GM21526 (cell line): Measurements from ENCODE around the gene PIK3C2G.
"Not testable (repeated sequence)": the region's sequence is repeated elsewhere in the genome, so short reads cannot be mapped to it uniquely, and the experiment has no call there.

ENCODE experiments used
- ATAC-seq: cut with Tn5 transposase; IDR thresholded peaks from one replicate; pipeline ENCODE4 v1.9.1; 2021; ENCODE audit warnings: moderate library complexity; ENCODE audit not compliant: unreplicated experiment, low FRiP score

PIK3C2G gene

GRCh38 chr12:18456344-18456743 is 195.0 kb downstream of the PIK3C2G start:
- no peak for ATAC-seq

- no peak for ATAC-seq
Observed at GRCh38 chr12:18457362-18457761, 196.0 kb downstream of the PIK3C2G start.

- ATAC-seq: no peak
Observed at GRCh38 chr12:18461758-18462157, 200.4 kb downstream of the PIK3C2G start.

DNA sequence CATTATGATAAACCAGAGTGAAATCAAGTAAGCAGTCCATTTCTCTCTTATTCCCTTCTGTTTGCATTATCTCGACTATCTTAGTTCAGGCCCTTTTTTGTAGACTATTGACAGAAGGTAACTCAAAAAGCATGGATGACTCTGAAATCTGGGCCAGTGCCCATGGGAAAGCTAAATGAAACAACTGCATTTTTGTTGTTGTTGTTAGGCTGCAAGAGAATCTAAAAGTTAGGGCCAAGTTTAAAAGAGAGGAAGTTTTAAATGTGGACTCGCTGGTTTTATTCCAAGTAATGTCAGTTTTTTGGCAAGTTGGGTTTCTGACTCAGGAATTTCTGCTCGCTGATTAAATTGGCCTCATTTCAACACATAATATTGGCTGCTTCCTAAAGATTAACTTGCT is 201.1 kb downstream of the PIK3C2G start:
- ATAC-seq: no peak

DNA sequence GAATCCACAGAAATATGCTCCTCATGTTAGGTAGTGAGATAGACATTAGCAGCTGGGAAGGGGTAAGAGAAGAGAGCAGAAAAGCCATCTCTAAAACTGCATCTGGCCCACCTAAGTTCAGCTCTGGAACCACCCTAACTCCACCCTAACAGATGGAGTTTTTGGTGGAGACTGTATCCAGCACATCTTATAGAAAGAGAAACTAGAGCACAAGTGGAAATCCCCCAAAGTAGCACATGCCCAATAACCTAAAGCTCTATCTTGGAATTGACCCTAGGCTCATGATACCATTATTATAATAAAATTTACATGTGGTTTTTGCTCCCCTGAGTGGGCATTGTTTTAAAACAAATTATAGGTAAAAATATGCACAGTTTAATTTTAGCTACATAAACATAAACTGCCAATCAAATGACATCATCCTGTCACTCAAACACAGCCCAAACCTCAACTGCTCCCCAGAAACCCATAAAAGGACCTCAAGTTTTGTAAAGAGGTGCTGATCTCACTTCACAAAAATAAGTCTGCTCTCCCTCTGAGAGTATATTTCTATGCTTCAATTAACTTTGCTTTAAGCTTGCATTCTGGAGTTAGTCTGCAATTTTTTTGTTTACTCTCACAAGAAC is 206.4 kb downstream of the PIK3C2G start:
- ATAC-seq: no peak

- ATAC-seq: no peak
Observed at GRCh38 chr12:18468246-18469075, 207.1 kb downstream of the PIK3C2G start.

- ATAC-seq: no peak
Observed at GRCh38 chr12:18470251-18470650, 208.9 kb downstream of the PIK3C2G start.

GRCh38 chr12:18472304-18472703 is 211.0 kb downstream of the PIK3C2G start:
- ATAC-seq: no peak

DNA sequence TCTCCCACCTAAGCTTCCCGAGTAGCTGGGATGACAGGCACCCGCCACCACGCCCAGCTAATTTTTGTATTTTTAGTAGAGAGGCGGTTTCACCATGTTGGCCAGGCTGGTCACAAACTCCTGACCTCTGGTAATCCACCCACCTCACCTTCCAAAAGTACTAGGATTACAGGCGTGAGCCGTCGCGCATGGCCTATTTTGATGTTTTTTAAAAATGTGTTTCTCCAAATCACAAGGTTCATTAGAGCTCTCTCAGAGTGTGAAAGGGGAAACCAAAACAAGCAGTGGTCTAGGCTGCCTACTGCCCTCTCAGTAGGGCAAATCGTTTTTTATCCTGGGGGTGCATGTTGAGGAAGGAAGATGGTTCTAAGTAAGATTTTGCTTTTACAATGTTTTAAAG is 211.5 kb downstream of the PIK3C2G start:
- no peak for ATAC-seq

GRCh38 chr12:18476861-18477260 is 215.5 kb downstream of the PIK3C2G start:
- ATAC-seq: no peak

DNA sequence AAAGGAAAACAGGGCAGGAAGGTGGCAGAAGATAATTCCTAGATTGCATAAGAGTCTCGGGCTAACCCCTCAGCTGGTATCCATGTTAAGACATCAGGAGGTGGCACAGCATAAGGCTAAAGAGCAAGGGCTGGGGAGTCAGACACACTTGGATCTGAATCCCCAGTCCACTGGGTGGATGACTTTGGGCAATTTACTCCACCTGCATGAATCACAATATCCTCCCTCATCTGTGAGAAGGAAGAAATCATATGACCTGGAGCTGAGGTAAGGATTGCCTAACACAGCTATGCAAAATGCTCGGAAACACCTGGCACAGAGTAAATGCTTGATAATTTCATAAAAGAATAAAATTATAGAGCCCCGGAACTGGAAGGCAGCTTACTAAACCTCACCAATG is 217.9 kb downstream of the PIK3C2G start:
- no peak for ATAC-seq

- ATAC-seq: no peak
Observed at GRCh38 chr12:18482601-18483120, 221.3 kb downstream of the PIK3C2G start.

DNA sequence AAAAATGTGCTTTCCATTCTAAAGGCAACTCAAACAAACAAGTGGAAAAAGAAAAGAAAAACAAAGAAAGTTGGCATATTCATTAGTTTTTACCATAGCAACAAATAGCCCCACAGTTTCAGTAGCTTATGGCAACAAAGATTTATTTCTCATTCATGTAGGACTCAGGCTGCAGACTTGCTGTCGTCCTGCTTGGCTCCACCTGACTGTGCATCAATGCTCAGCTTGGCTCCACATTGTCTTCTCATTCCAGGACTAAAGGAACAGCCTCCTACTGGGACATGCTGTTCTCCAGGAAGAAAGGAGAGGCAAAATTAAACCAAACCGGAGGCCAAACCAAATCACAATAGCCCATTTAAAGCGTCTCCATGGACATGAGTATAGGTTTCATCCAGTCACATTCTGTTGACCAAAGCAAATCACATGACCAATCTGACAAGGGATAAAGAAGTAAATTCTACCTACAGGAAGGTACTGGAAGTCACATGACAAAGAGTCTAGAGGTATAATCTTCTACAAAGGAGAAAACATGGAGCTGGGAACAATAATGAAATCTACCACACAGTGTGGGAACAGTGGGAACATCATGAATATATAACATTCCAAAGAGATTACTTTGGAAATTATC is 222.5 kb downstream of the PIK3C2G start:
- no peak for ATAC-seq

DNA sequence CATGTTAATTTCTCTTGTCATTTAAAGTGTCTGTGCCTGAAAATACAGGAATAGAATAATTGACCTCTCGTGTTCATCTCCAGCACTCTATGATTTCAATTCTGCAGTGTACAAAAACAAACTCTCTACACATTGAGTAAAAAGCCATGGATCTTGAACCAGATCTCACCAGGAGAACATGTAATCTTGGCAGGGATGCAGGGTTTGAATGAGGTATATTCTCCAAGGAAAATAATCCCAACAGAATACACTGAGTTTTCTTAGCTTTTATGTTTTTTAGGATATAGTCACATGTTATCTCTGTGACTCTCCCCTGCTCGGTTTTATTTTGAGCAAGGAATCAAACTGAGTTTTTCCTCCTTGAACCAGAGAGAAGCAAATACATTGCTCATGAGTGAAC is 224.7 kb downstream of the PIK3C2G start:
- ATAC-seq: no peak

DNA sequence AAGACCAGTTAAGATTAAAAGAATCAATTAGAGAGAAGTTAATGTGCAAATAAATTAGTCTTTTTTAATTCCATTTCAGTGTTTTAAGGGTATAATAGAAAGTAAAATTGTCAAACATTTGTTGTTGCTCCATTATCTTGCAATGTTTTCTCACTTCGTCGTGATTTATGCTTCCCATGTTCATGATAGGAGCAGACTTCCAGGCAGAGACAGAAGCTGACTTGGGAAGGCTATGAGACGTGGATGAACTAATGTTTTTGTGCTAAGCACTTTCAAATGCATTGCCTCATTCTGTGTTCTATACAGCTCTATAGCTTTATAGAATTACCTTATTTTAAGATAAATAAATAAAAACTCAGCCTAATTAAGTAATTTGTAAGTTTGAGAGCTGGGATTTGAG is 226.2 kb downstream of the PIK3C2G start:
- no peak for ATAC-seq

DNA sequence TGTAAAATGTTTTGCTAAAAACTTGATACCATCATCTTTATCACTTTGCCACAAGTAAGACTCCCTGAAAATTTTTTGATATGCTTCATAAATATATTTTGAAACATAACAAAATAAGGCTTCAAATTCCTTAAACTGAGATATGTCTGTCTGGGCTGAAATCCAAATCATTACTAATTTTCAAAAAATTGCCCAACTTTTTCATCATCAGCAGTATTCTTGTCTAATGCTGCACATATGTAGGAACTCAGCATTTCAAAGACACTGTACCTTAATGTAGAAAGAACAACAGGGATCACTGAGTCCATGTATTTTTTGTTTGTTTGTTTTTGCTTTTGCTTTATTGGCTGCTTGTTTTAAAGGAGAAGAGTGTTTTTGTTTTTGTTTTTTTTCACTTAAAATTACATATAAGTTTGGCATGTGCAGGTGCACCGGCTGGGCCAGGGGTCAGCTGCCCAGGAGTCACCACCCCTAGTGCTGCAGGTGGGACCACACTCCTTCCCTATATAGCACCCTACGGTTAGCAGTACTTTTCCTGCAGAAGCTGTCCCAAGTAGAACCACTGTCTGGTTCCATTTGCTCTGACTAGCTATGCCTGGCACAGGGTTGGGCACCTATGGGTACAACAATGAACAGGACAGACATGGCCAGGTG is 231.2 kb downstream of the PIK3C2G start:
- ATAC-seq: no peak

DNA sequence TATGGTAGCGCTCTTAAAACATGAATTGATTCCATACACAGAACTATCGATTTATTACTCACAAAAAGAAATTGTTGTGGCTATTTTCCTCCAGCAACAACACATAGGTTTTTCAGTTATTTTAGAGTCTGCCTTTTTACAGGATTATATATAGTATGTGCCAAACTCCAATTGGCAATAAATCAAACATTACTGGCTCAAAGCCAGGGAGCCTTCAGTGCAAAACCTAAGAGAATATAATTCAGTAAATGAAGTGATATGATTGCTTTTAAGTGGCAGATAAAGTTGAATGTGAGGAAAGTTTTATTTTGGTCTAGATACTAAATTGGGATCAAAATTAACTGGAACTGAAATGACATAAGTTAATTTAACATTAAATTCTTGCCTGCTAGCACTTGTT is 234.8 kb downstream of the PIK3C2G start:
- no peak for ATAC-seq

GRCh38 chr12:18500160-18500574 is 238.8 kb downstream of the PIK3C2G start:
- ATAC-seq: not testable (repeated sequence)

GRCh38 chr12:18500736-18501135 is 239.4 kb downstream of the PIK3C2G start:
- ATAC-seq: not testable (repeated sequence)

- no peak for ATAC-seq
Observed at GRCh38 chr12:18502422-18502968, 241.2 kb downstream of the PIK3C2G start.

DNA sequence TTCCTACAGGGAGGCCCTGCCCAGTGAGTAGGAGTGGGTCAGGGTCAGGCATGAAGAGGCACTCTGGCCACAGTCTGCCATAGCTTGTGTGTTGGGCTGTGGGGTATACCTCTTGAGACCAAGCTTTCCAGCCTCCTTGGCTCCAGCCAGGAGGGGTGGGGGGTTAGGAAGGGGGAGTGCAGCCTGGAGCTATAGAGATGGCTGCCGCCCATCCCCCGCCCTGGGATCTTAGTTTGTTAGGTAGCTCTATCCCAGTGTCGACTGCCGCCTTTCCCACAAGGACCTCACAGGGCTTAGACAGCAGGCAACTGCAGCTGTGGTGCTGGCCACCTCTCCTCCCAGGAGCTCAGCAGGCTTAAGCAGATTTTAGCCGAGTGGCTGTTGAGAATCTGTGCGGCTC is 260.1 kb downstream of the PIK3C2G start:
- ATAC-seq: no peak
